Measurements from ENCODE around the gene HADHA. TPM values are rescaled to one million over a fixed set of nuclear protein-coding genes. Genes with fewer than 3 reads are reported as not detected.

The HADHA gene
- total RNA-seq, 2 experiments from 2014 or later, result 117 to 123 TPM

Other genes starting within 250 kb of the HADHA start
- gene RAB10, start 210.5 kb downstream of the HADHA start, total RNA-seq, result 10 to 100 TPM; 84.2 to 93.0 TPM
- 1 to 10 TPM; 1.1 to 1.3 TPM for gene GAREM2, start 71.5 kb downstream of the HADHA start, total RNA-seq
- gene HADHB, start 307 bp upstream of the HADHA start, total RNA-seq, result 10 to 100 TPM; 65.1 to 67.6 TPM
- 10 to 100 TPM; 20.0 to 22.9 TPM for gene SELENOI, start 101.5 kb upstream of the HADHA start, total RNA-seq
- 1 to 10 TPM; 2.7 to 3.0 TPM for gene ADGRF3, start 102.2 kb upstream of the HADHA start, total RNA-seq
- gene DRC1, start 157.3 kb upstream of the HADHA start, total RNA-seq, result not detected
- gene OTOF, start 233.5 kb upstream of the HADHA start, total RNA-seq, result under 1 TPM; 0.45 to 0.52 TPM

Data from activated naive CD4-positive, alpha-beta T cell treated with anti-CD3 and anti-CD28 coated beads for 36 hours (primary cell).